SK-N-SH treated with all-trans-retinoic acid at 6 μM for 48 hours (cell line): ENCODE results near the gene PAN2.
A peak's percentile ranks its signal among the peaks of the same experiment; 100 is the strongest.

Source experiments
- ATAC-seq: fragments of 200-7000 bp; cut with Tn5 transposase; 3 replicates; pipeline ENCODE4 v1.9.1; 2020; ENCODE audit warnings: mild to moderate bottlenecking, moderate library complexity
- CSDC2 ChIP-seq: fragments of 250-450 bp; sonication (Bioruptor Pico); IDR thresholded peaks from 2 replicates; pipeline ENCODE4 v1.5.0; 2020; ENCODE audit warnings: mild to moderate bottlenecking, moderate library complexity
- RARB ChIP-seq: fragments of 250-450 bp; sonication (Bioruptor Pico); IDR thresholded peaks from 2 replicates; pipeline ENCODE4 v1.8.0; 2021; ENCODE audit warnings: mild to moderate bottlenecking, moderate library complexity
- SNAI2 ChIP-seq: fragments of 250-450 bp; sonication (Bioruptor Pico); IDR thresholded peaks from 2 replicates; pipeline ENCODE4 v1.5.0; 2020; ENCODE audit warnings: mild to moderate bottlenecking, moderate library complexity
- ZFP3 ChIP-seq: fragments of 250-450 bp; sonication (Bioruptor Pico); IDR thresholded peaks from 2 replicates; pipeline ENCODE4 v1.5.0; 2020; ENCODE audit warnings: mild to moderate bottlenecking, moderate library complexity
- TF ChIP-seq, protein P1 (sequence below): fragments of 250-450 bp; sonication (Bioruptor Pico); IDR thresholded peaks from 2 replicates; pipeline ENCODE4 v1.8.0; 2020; ENCODE audit warnings: mild to moderate bottlenecking, moderate library complexity, borderline replicate concordance

PAN2 gene

DNA sequence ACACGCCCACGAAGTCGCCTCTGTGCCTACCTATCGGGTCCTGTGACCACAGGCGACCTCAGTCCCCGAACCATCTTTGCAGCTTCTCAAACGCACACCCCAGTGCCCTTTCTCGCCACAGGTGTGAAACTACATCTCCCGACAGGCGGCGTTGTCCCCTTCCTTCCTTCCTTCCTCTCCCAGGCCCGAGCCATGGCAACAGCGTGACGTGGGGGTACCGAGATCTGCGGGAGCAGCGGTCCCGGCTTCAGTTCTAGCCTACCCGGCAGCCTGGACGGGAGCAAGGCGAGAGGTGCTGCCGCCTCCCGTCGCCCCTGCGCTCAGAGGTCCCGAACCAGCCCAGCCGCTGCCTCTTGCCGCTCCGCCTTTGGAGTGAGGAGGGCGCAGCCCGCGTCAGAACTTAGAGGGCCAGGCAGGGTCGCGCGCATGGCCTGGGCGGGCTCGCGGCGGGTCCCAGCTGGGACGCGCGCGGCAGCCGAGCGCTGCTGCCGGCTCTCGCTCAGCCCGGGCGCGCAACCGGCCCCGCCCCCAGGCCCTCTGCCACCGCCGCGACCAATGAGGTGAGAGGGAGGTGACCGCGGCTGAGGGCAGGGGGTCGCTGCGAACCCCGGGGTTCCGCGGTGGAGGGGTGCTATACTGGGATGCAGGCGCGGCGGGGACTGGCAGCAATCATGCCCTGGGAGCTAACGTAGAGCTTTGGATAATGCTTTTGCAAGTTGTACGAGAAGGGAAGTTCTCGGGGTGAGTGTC lies 66.9 kb downstream of the PAN2 start, which contains the start of gene COQ10A:
Gene COQ10A (plus strand): TSS at position 250 of the 750 bp plus-strand sequence. CDS start 177 bp downstream, at position 427.
- peak; percentile 93 for ATAC-seq
- TF ChIP-seq CSDC2 (CRISPR knock-in tag): no peak
- TF ChIP-seq SNAI2 (CRISPR knock-in tag): no peak
- TF ChIP-seq, protein P1, sequence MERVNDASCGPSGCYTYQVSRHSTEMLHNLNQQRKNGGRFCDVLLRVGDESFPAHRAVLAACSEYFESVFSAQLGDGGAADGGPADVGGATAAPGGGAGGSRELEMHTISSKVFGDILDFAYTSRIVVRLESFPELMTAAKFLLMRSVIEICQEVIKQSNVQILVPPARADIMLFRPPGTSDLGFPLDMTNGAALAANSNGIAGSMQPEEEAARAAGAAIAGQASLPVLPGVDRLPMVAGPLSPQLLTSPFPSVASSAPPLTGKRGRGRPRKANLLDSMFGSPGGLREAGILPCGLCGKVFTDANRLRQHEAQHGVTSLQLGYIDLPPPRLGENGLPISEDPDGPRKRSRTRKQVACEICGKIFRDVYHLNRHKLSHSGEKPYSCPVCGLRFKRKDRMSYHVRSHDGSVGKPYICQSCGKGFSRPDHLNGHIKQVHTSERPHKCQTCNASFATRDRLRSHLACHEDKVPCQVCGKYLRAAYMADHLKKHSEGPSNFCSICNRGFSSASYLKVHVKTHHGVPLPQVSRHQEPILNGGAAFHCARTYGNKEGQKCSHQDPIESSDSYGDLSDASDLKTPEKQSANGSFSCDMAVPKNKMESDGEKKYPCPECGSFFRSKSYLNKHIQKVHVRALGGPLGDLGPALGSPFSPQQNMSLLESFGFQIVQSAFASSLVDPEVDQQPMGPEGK (CRISPR knock-in tag): no peak
- 0 out of 2 replicates have a peak, but pooled peaks have one; percentile 25 for TF ChIP-seq ZFP3 (CRISPR knock-in tag)
- no peak for TF ChIP-seq RARB (CRISPR knock-in tag)
